ENCODE results near the gene FOXO4. TPM values are rescaled to one million over a fixed set of nuclear protein-coding genes. Genes with fewer than 3 reads are reported as not detected.

FOXO4 gene
- total RNA-seq, 1 experiment from 2014 or later = 17.7 TPM

GRCh38 chrX:71057848-71058530, 37.7 kb upstream of the FOXO4 start:
- no peak overlapping the region for H3K56ac ChIP-seq (ENCODE audit: insufficient read length, low read depth, low read length)
- no peak overlapping the region for H3K4me2 ChIP-seq (ENCODE audit: insufficient read depth, insufficient read length, low read length)
- H3K9me3 ChIP-seq (ENCODE audit: control insufficient read depth, low read depth, low read length) = peaks cover 13% of the 10 kb centered on the region
- no peak overlapping the region for H3K23ac ChIP-seq (ENCODE audit: insufficient read length, low read depth, low read length)
- no peak overlapping the region for H3K4me3 Mint-ChIP-seq
- H4K20me1 ChIP-seq (ENCODE audit: control insufficient read depth, insufficient read depth, insufficient read length) = no peaks in the 10 kb centered on the region
- H2AFZ ChIP-seq (ENCODE audit: low read length) = no peak overlapping the region
- no peaks in the 10 kb centered on the region; the same call in 1 of the 2 replicates for H3K27me3 Mint-ChIP-seq (ENCODE audit: low read depth)
- no peak overlapping the region for H3K18ac ChIP-seq (ENCODE audit: insufficient read length, low read depth, low read length)
- H3K79me2 ChIP-seq (ENCODE audit: insufficient read depth, low read length) = no peaks in the 10 kb centered on the region; the same call in 1 of the 2 replicates
- no peak overlapping the region for H2AK5ac ChIP-seq (ENCODE audit: insufficient read length, low read length)
- H4K8ac ChIP-seq (replicated peaks; ENCODE audit: insufficient read length, low read depth, low read length) = no peak overlapping the region
- no peak overlapping the region for H2BK5ac ChIP-seq (ENCODE audit: insufficient read length, low read length)
- no peak overlapping the region for H2BK12ac ChIP-seq (ENCODE audit: insufficient read length, low read depth, low read length)
- H3K9ac ChIP-seq (ENCODE audit: extremely low read depth, insufficient read length, low read length) = no peak overlapping the region
- H3K27ac Mint-ChIP-seq = no peak overlapping the region
- H3K4ac ChIP-seq (ENCODE audit: low read depth, low read length) = no peak overlapping the region
- no peaks in the 10 kb centered on the region for H3K79me1 ChIP-seq (ENCODE audit: insufficient read depth, low read depth, low read length, poor library complexity, severe bottlenecking)
- H3K27ac ChIP-seq (ENCODE audit: insufficient read length, low read depth, low read length) = no peak overlapping the region
- TF ChIP-seq, protein P1, sequence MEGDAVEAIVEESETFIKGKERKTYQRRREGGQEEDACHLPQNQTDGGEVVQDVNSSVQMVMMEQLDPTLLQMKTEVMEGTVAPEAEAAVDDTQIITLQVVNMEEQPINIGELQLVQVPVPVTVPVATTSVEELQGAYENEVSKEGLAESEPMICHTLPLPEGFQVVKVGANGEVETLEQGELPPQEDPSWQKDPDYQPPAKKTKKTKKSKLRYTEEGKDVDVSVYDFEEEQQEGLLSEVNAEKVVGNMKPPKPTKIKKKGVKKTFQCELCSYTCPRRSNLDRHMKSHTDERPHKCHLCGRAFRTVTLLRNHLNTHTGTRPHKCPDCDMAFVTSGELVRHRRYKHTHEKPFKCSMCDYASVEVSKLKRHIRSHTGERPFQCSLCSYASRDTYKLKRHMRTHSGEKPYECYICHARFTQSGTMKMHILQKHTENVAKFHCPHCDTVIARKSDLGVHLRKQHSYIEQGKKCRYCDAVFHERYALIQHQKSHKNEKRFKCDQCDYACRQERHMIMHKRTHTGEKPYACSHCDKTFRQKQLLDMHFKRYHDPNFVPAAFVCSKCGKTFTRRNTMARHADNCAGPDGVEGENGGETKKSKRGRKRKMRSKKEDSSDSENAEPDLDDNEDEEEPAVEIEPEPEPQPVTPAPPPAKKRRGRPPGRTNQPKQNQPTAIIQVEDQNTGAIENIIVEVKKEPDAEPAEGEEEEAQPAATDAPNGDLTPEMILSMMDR (conservative IDR thresholded peaks at IDR 0.05) = no peak
- no peak overlapping the region for H2BK120ac ChIP-seq (ENCODE audit: low read depth, low read length, poor library complexity, severe bottlenecking)
- no peaks in the 10 kb centered on the region for H3K4me1 ChIP-seq (ENCODE audit: insufficient read depth, low read length)
- no peak for DNase-seq
- H3K4me1 Mint-ChIP-seq = 0 out of 4 replicates have a peak, but pooled peaks cover 0 to 3% of the 10 kb centered on the region in 2 experiments
- H3K9me3 Mint-ChIP-seq = peaks cover 51 to 56% of the 10 kb centered on the region in 2 experiments
- no peak overlapping the region for H2BK15ac ChIP-seq (ENCODE audit: low read depth, low read length)
- WGBS (ENCODE audit: extremely low coverage, insufficient read length, low lambda C conversion rate) = no CpG with 5 or more reads among the region's 3 CpGs
- H3T11ph ChIP-seq (ENCODE audit: low read length) = no peak overlapping the region
- no peaks in the 10 kb centered on the region for H3K23me2 ChIP-seq (ENCODE audit: insufficient read length, low read depth, low read length, poor library complexity, severe bottlenecking)
- H3K14ac ChIP-seq (ENCODE audit: insufficient read depth, low read length) = no peak overlapping the region
- H3K36me3 Mint-ChIP-seq (ENCODE audit: insufficient read depth in 1 of 3, low read depth in 3 of 3) = peaks cover 21 to 55% (median 37%) of the 10 kb centered on the region in 3 experiments; a peak in 6 of 7 replicates
- no peaks in the 10 kb centered on the region for H3K27me3 ChIP-seq (ENCODE audit: insufficient read depth, low read length)
- no peak overlapping the region for H4K91ac ChIP-seq (ENCODE audit: insufficient read length, low read depth, low read length)
- H2BK20ac ChIP-seq (ENCODE audit: low read depth, low read length, poor library complexity, severe bottlenecking) = no peak overlapping the region
- H4K5ac ChIP-seq (ENCODE audit: insufficient read length, low read depth, low read length) = no peak overlapping the region
